ENCODE results near the gene P4HTM.

P4HTM gene, protein sequence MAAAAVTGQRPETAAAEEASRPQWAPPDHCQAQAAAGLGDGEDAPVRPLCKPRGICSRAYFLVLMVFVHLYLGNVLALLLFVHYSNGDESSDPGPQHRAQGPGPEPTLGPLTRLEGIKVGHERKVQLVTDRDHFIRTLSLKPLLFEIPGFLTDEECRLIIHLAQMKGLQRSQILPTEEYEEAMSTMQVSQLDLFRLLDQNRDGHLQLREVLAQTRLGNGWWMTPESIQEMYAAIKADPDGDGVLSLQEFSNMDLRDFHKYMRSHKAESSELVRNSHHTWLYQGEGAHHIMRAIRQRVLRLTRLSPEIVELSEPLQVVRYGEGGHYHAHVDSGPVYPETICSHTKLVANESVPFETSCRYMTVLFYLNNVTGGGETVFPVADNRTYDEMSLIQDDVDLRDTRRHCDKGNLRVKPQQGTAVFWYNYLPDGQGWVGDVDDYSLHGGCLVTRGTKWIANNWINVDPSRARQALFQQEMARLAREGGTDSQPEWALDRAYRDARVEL
- 85.8 to 116 (median 108) reads per million in 4 experiments for total RNA-seq

DNA sequence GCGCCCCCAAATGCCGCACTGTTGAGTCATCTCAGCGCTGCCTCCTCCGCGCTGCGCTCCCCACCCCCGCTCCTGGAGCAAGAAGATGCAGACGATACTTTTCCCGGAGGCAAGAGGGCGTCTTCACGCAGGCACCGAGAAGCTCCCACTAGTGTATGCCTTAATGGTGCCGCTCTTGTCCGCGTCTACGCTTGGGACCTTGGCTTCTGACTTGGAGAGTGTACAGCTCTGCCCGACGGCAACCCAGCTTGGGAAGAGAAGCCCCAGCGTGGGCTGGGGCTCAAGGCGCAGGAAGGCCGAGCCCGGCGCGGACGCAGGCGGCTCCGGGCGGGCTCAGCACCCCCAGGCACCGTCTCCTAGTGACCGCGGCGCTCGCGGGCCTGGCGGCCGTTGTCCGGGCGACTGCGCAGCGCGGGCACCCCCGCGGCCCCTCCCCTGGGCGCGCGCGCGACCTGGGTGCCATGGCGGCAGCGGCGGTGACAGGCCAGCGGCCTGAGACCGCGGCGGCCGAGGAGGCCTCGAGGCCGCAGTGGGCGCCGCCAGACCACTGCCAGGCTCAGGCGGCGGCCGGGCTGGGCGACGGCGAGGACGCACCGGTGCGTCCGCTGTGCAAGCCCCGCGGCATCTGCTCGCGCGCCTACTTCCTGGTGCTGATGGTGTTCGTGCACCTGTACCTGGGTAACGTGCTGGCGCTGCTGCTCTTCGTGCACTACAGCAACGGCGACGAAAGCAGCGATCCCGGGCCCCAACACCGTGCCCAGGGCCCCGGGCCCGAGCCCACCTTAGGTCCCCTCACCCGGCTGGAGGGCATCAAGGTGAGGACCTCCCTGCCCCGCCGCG, at the start of gene P4HTM:
TSS of gene P4HTM (plus strand) at position 446 of the 840 bp plus-strand sequence. CDS start at position 462, 16 bp downstream.
- DNase-seq: peak; percentile 64

DNA sequence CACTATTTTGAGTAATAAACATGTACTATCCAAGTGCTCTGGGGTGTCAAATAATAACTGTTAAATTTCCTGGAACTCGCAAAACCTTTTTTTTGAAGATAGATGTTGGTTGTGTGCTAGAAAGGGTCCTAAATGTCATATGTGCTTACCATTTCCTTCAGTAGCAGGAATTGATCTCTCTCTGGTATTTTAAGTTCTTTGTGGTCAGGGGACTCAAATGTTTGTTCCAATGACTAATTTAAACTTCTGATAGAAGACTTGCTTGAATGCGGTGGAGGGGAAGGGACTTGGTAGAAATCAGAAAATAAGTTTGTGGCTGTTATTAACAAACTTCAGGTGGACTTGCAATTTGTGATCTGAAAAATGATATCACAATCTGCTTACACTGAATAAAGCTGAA, 44.6 kb upstream of the P4HTM start:
- DNase-seq: no peak

DNA sequence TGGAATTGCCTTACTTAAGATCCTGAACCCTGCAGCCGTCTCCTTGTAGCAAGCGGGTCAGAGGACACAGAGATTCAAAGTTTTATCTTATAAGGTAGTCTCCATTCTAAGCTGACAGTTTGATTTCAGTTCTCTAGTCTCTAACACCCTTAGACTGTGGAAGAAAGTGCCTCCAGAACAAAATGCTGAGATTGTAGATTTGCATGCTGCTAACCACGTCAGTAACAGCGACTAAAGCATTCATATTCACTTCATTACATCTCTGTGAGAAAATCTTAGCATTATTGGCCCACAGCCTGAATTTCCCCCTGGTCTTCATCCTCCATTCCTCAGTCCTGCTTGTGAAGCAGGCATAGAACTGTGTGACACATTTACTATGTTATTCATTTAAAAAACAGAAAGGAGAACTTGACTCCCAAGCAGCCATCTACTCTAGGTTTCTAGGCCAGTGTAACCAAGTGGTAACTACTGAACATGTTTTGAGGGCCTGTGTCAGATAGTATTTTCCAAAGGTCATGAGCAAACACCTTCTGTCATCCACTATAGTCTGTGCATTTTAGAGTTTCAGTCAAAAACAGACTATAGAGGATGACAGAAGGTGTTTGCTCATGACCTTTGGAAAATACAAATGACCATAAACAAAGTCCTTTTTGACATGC, 44.0 kb upstream of the P4HTM start:
- DNase-seq: no peak

DNA sequence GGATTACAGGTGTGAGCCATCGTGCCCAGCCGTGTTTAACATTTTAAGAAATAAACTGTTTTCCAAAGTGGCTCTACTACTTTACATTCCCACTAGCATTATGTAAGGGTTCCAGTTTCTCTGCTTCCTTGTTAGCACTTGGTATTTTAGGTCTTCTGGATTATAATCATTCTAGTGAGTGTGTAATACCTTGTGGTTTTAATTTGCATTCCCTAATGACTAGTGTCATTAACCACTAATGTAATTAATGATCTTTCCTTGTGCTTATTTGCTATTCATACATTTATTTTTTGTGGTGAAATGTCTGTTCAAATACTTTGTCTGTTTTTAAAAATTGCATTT, 40.7 kb upstream of the P4HTM start:
- DNase-seq: no peak

DNA sequence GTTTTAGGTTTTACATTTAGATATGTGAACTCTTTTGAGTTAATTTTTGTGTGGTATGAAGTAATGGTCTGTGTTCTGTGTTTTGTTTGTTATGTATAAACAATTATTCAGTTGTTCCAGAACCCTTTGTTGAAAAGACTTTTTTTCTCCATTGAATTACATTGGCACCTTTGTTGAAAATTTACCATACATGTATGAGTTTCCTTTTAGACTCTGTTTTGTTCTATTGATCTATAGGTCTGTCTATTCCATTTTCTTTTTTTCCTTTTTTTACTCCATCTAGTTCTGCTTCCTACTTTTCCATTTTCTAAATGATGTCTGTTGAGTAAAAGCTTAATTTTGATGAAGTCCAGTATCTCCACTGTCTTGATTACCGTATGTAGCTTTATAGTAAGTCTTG, 40.0 kb upstream of the P4HTM start:
- DNase-seq: no peak

DNA sequence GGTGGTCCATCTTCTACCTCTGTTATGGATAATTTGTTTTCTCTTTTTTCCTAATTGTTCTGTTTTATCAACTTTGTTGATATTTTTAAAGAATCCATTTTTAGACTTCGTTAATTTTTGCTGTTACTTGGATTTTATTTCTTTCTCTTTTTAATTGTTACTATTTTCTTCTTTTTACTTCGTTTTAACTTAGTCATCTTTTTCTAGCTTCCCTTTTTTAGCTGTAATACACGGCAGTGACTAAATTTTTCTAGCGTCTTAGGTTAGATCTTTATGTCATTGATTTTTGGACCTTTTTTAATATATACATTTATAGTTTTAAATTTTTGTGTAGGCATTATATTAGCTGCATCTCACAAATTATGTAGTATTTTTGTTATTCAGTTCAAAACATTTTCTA, 38.3 kb upstream of the P4HTM start:
- DNase-seq: no peak

DNA sequence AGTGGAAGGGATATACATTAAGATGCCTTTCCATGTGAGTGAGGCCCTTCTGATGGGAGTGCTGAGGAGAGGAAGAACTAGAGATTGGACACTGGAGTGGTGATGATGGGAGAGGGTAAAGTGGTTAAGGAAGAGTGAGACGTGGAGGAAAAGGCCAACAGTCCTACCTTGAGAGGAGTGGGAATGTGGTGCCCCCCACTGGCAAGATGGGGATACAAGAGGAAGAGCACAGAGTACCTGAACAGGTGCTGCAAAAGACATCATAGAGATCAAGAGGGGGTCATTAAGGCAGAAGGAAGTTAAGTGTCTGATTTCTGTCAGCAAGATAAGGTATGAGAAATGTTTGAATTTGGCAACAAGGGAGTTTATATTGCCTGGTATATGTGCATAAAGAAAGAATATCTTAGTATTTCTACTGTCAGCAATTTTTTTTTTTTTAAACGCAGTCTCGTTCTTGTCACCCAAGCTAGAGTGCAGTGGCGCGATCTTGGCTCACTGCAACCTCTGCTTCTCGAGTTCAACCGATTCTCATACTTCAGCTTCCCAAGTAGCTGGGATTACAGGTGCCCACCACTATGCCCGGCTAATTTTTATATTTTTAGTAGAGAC, 37.4 kb upstream of the P4HTM start:
- peak; percentile 26 for DNase-seq

DNA sequence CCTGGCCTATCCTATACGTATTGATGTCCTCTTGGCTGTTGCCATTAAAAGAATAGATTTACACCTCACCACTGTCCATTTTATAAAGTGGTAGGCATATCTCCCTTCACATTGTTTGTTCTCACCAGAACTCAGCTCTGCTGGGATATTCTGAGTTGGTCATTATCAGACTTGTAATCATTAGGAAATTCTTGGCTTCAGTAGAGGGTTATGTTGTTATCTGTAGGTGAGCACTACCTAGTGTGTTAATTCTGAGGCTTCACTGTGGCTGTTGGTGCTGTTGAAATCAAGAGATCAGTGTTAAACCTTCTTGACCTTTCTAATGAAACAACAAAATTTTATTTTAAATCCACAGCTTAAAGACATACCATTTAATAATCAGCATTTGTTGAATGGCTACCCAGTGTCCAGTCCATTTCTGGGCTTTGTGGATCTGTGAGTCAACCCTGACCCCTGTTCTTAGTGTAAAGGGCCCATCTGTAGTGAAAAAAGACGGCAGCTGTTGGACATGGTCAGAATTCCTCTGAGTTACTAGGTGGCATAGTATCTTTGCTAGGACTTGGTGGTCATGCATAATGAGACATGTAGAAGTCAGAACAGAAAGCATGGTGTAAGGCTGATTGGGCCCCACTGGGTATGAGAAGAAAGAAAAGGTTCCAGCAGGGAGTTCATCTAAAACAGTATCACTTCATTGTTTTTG, 32.9 kb upstream of the P4HTM start:
- no peak for DNase-seq

DNA sequence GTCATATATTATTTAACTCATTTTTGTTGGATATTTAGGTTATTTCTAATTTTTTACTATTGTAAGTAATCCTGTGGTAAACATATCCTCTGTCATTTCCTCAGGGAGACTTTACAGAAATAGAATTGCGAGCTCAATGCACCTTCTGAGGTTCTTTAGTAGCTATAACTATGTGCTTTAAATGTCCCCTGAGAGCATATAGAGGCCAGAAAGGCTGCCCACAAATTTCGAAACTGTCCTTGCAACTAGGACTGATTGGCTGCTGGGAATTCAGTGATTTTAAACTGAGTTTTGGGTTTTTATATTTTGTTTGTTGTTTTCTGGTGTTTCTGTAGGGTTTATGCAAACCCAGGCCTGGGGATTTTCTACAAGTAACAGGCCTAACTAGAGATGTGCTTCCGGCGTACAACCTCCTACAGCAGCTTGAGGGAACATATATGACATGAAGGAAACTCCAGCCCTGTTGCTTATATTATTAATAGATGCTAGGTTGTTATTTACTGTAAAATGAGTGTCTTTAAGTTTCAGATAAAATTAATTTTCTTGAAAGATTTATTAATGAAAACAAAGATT, 29.1 kb upstream of the P4HTM start:
- DNase-seq: no peak

DNA sequence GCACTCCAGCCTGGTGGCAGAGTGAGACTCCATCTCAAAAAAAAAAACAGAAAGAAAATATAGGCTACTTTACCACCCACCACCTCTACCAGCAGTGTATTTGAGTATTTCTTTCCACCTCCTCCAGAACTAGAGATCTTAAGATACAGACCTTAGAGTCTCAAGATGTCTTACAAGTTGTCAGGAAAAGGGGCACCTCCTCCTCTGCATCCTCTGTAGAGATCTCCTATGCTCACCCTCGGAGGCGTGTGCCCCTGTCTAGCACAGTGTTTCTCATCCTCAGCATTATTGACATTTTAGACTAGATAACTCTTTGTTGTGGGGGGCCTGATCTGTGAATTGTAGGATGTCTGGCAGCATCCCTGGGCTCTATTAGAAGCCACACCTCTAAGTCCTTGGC, 27.7 kb upstream of the P4HTM start:
- DNase-seq: no peak

DNA sequence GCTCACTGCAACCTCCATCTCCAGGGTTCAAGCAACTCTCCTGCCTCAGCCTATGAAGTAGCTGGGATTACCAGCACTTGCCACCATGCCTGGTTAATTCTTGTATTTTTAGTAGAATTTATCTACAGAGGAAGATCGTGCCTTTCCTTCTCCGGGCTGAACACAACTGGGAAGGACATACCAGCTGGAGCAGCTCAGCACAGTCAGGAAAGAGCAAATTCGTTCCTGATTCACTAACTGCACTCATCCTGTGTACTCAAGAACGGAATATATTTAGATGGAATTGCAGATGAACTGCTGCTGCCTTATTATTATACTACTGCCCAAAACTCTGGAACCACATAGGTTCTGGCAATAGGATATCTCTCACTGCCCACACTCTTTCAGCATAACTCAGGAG, 27.1 kb upstream of the P4HTM start:
- no peak for DNase-seq

DNA sequence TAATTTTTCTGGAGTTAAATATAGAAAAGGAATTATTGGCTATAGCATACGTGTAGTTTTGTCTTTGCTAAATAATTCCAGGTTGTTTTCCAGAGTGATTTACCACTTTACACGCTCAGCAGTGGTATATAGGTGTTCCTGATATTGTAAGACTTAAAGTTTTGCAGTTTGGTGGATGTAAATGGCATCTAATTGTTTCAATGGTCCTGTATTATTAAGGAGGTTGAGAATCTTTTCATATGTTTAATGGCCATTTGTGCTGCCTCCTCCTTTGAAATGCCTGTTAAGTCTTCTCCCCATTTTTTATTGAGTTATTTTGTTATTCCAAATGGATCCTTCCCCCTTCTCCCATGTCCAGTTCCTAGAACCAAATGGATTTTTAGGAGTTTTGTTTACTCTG, 26.4 kb upstream of the P4HTM start:
- no peak for DNase-seq

DNA sequence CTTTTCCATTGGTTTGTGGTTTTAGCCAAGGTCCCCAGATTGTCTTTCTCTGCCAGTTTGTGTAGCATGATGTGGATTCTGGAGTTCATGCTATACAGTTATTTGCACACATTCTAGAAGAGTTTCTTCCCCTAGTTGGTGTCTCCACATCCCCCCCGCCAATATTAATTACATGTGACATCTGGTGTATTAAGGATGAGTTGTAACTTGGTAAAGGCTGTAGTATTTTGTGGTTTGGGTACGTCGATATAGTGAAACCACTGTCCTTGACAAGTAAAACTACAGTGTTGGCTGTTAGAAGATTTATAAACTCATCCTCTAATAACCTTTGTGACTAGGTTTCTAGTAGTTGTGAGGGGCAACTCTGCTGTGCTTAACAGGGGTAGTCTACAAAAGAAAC, 23.7 kb upstream of the P4HTM start:
- DNase-seq: no peak

DNA sequence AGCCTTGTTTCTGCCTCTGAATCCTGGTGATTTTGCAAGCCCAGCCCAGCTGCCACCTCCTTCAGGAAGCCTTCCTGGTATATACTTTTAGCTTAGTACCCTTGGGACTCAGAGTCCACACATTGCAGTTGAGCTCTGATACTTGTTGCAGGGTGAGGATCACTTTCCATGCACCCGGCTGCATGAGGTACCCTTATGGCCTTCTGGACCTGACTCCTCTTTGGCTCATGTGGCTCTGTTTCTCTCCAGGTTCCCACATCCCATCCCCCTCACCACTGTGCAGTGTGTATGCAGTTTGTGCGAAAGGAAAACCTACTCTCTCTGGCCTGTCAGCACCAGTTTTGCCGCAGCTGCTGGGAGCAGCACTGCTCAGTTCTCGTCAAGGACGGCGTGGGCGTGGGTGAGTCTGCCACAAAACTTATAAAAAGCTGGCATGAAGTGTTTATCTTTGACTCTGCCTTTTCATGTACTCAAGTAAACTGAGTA, 23.1 kb upstream of the P4HTM start:
- DNase-seq: no peak

DNA sequence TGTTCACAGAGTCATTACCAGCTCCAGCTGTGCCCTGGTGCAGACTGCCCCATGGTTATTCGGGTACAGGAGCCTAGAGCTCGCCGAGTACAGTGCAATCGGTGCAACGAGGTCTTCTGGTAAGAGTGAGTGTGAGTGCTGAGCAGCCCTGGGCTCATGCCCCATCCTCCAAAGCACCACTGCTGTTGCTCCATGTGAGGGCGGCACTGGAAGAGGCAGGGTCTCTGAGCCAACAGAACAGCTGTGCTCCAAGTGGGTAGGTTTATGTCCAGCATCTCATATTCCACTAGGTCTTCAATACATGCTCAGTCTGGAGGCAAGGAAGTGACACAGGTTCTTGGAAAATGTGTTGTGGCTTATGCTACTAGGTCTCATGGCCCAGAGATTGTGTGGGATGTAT, 19.5 kb upstream of the P4HTM start:
- no peak for DNase-seq

DNA sequence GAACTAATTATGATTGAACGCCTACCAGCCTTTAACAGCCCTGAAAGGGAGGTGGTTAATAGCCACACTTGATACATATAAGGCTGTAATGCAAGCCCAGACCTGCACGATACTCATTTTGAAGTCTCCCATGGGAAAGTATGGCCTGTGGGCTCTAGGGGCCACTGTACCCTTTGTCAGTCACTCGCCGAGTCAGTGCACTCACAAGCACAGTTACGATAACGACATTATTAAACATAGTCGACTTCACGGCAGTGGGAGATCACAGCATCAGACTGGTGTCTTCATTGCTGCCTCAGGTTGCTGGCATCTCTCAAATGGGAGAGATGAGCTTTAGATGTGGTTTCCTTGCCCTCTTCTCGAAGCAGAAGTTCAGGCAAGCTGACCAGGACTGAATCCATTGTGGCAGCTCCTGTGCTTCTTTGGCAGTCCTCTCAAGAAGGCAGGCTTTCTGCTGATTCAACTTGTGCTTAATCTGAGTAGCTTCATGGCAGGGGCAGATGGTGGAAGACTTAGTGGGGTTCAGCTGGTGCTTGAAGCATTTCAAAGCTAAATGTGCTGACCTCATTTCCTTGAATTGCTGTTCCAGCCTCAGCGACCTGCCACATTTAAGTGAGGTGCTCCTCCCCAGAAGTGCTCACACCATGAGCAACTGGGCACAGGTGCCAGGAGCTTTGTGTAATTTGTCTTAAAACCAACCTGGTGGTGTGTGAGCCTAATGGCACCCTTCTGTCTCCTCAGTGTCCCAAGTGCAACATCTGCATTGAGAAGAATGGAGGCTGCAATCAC, 15.8 kb upstream of the P4HTM start:
- no peak for DNase-seq

DNA sequence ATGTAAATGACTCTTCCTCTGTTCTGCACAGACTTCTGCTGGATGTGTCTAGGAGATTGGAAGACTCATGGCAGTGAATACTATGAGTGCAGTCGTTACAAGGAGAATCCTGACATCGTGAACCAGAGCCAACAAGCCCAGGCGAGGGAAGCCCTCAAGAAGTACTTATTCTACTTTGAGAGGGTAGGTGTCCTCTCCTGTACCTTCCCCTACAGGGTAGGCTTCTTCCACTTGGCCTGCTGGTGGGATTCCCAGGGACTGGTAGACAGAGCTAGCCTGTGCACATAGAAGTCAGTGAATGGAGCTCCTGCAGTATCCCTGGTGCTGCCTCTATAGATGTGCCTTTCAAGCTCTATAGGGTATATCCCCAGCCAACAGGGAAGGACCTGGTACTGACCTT, 10.6 kb upstream of the P4HTM start:
- DNase-seq: no peak

DNA sequence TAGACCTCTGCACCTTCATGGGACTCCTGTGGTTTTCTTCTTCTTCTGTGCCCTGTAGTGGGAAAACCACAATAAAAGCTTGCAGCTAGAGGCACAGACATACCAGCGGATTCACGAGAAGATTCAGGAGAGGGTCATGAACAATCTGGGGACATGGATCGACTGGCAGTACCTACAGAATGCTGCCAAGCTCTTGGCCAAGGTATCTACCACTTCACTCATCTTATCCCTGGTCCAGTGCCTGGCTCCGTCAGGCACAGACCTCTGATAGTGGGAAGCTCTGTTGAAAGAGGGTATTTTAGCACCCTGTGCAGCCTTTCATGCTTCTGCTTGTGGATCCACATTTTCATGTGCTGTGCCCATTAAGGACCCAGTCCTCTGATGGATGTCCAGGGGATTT, 9.7 kb upstream of the P4HTM start:
- DNase-seq: no peak

DNA sequence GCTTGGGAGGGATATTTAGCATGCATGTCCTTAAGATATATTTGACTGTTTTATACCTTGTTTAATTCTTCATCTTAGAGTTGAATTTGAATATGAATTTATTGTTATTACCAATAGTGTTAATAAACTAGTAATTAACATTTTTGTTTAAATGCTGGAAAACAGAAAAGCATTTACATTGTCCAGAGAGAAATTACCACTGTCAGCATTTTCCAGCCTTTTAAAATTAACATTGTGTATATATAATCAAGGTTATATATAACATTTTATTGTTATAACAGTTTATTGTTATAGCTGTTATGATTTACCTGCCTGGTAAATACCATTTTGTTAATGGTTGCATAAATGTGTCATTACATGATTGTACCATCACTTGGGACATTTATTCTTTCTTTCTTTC, 8.0 kb upstream of the P4HTM start:
- no peak for DNase-seq

DNA sequence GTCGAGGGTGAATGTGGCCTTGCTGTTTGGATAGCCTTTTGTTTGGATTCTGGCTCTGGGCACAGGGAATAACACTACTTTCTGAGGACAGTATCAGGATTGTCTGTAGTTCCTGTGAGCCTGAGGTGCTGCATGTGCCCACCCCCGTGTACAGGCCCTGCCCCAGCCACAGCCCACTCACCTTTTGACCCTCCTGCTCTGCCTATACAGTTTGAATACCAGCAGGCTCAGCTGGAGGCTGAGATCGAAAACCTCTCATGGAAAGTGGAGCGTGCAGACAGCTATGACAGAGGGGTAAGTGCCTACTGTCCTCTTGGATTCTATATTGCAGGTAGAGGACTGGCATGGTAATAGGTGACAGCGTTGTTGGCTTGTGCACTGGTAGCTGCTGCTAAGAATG, 7.4 kb upstream of the P4HTM start:
- DNase-seq: no peak

DNA sequence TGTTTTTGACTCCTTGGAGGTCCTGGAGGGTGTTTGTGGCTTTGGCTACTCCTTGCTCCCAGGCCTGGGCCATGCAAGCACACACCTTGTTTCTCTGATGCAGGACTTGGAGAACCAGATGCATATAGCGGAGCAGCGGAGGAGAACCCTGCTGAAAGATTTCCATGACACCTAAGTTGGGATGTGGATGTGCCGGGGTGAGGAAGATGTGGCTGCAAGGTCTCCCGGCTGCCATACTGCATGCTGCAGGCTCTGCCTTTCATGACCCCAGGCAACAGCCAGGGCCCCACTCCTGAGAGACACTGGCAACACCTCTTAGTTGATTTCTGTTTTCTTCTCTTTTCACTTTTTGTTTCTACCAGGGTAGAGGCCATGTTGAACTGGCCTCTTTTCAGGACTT, 6.9 kb upstream of the P4HTM start:
- DNase-seq: no peak

Measured in effector CD8-positive, alpha-beta T cell (primary cell).